GM23338 (cell line): Measurements from ENCODE around the gene GJA3. TPM values are rescaled to one million over a fixed set of nuclear protein-coding genes. Genes with fewer than 3 reads are reported as not detected.
A peak's percentile ranks its signal among the peaks of the same experiment; 100 is the strongest.

Experiments
- ATAC-seq: fragments of 200-7000 bp; cut with Tn5 transposase; 3 replicates; pipeline ENCODE4 v1.9.1; 2020
- DNase-seq: peaks from one replicate; pipeline ENCODE4 v3.0.0-alpha.2; 2015; ENCODE audit warnings: low spot score
- H2AFZ ChIP-seq: fragments of 200-600 bp; sonication (generic); 2 replicates; pipeline ENCODE4 v1.8.0; 2016; ENCODE audit warnings: antibody characterized with exemption, mild to moderate bottlenecking, moderate library complexity
- H3F3A ChIP-seq: fragments of 200-600 bp; sonication (generic); replicated peaks from 2 replicates; pipeline ENCODE4 v1.8.0; 2017; ENCODE audit warnings: antibody characterized with exemption, mixed run types, low read depth
- H3K27ac ChIP-seq: fragments of 200-600 bp; sonication (generic); 2 replicates; pipeline ENCODE4 v1.6.1; 2016; ENCODE audit warnings: low read depth
- H3K27me3 ChIP-seq: fragments of 200-600 bp; sonication (generic); 2 replicates; pipeline ENCODE4 v1.8.0; 2016; ENCODE audit warnings: mild to moderate bottlenecking, mixed run types, moderate library complexity; ENCODE audit not compliant: insufficient read depth
- H3K36me3 ChIP-seq: fragments of 200-600 bp; sonication (generic); 2 replicates; pipeline ENCODE4 v1.8.0; 2016; ENCODE audit warnings: mild to moderate bottlenecking; ENCODE audit not compliant: insufficient read depth
- H3K4me1 ChIP-seq: fragments of 200-600 bp; sonication (generic); 2 replicates; pipeline ENCODE4 v1.8.0; 2016; ENCODE audit warnings: mild to moderate bottlenecking, moderate library complexity; ENCODE audit not compliant: insufficient read depth
- H3K4me2 ChIP-seq: fragments of 200-600 bp; sonication (generic); 2 replicates; pipeline ENCODE4 v1.7.1; 2017; ENCODE audit warnings: mixed run types
- H3K4me3 ChIP-seq: fragments of 200-600 bp; sonication (generic); 2 replicates; pipeline ENCODE4 v1.6.1; 2016; ENCODE audit warnings: mixed run types
- H3K79me2 ChIP-seq: fragments of 200-600 bp; sonication (generic); replicated peaks from 2 replicates; pipeline ENCODE4 v1.8.0; 2017; ENCODE audit warnings: mild to moderate bottlenecking; ENCODE audit not compliant: insufficient read depth
- H3K9me2 ChIP-seq: fragments of 200-600 bp; sonication (generic); 2 replicates; pipeline ENCODE4 v1.8.0; 2017; ENCODE audit not compliant: insufficient read depth
- H4K20me1 ChIP-seq: fragments of 200-600 bp; sonication (generic); replicated peaks from 2 replicates; pipeline ENCODE4 v1.8.0; 2017; ENCODE audit warnings: mild to moderate bottlenecking; ENCODE audit not compliant: insufficient read depth
- H3K27ac Mint-ChIP-seq: 2 replicates; pipeline ENCODE4 v1.8.0; 2020; ENCODE audit warnings: inconsistent platforms, mild to moderate bottlenecking, moderate library complexity, mixed read lengths
- H3K27me3 Mint-ChIP-seq: 3 replicates; pipeline ENCODE4 v1.8.0; 2022; ENCODE audit warnings: low read depth, mild to moderate bottlenecking, moderate library complexity, mixed read lengths, inconsistent platforms; ENCODE audit not compliant: insufficient read depth, poor library complexity
- H3K36me3 Mint-ChIP-seq: 3 replicates; pipeline ENCODE4 v1.8.0; 2021; ENCODE audit warnings: low read depth, mild to moderate bottlenecking, inconsistent platforms, moderate library complexity, mixed read lengths
- H3K4me1 Mint-ChIP-seq: 3 replicates; pipeline ENCODE4 v1.8.0; 2020; ENCODE audit warnings: mild to moderate bottlenecking, inconsistent platforms, mixed read lengths
- H3K4me3 Mint-ChIP-seq: 3 replicates; pipeline ENCODE4 v1.8.0; 2021; ENCODE audit warnings: moderate library complexity, mild to moderate bottlenecking, inconsistent platforms, mixed read lengths
- H3K9me3 Mint-ChIP-seq: 3 replicates; pipeline ENCODE4 v1.8.0; 2020; ENCODE audit warnings: moderate library complexity, mild to moderate bottlenecking, inconsistent platforms, mixed read lengths
- CREB1 ChIP-seq: fragments of 250-450 bp; sonication (Bioruptor Pico); IDR thresholded peaks from 2 replicates; pipeline ENCODE4 v1.5.0; 2020; ENCODE audit warnings: low read depth, mild to moderate bottlenecking, moderate library complexity
- EZH2phosphoT487 ChIP-seq: fragments of 200-600 bp; sonication (generic); IDR thresholded peaks from one replicate; pipeline ENCODE4 v1.8.1; 2018; ENCODE audit warnings: antibody characterized with exemption; ENCODE audit not compliant: unreplicated experiment
- JUNB ChIP-seq: IDR thresholded peaks from one replicate; pipeline ENCODE4 v1.6.1; 2016; ENCODE audit warnings: antibody characterized with exemption; ENCODE audit not compliant: unreplicated experiment
- STAT1 ChIP-seq: IDR thresholded peaks from one replicate; pipeline ENCODE4 v1.6.1; 2016; ENCODE audit warnings: antibody characterized with exemption; ENCODE audit not compliant: unreplicated experiment
- ZNF331 ChIP-seq: fragments of 250-450 bp; sonication (Bioruptor Pico); IDR thresholded peaks from 2 replicates; pipeline ENCODE4 v1.5.0; 2020; ENCODE audit warnings: low read depth, mild to moderate bottlenecking, moderate library complexity
- polyA plus RNA-seq: library from polyadenylated mRNA; unstranded; fragments of >200 nt; fragmentation: Nextera tagmentation; extraction: Ambion mirVana; gene quantifications from 2 replicates; pipeline ENCODE4 v1.2.1, GENCODE V29; 2016
- total RNA-seq: library from RNA; depleted of rRNA; stranded (reverse); fragments of >200 nt; shearing (Covaris generic); gene quantifications from 2 replicates; pipeline ENCODE4 v1.2.3, GENCODE V29; 2014
- TF ChIP-seq, protein P1 (sequence below), 2 experiments: fragments of 200-600 bp in 1 of 2; sonication (generic) in 1 of 2; conservative IDR thresholded peaks; 2 replicates each; pipeline versions ENCODE4 v1.5.1 to v1.6.1; 2016 to 2017; ENCODE audit warnings: antibody characterized with exemption in 2 of 2, low read depth in 2 of 2, mild to moderate bottlenecking in 2 of 2, moderate library complexity in 1 of 2
- TF ChIP-seq, protein P2 (sequence below): IDR thresholded peaks from one replicate; pipeline ENCODE4 v1.6.1; 2018; ENCODE audit warnings: antibody characterized with exemption; ENCODE audit not compliant: unreplicated experiment
- TF ChIP-seq, protein P3 (sequence below): IDR thresholded peaks from 2 replicates; pipeline ENCODE4 v1.6.1; 2016; ENCODE audit warnings: antibody characterized with exemption
- TF ChIP-seq, protein P4 (sequence below): fragments of 250-450 bp; sonication (Bioruptor Pico); IDR thresholded peaks from 2 replicates; pipeline ENCODE4 v1.5.0; 2020; ENCODE audit warnings: mild to moderate bottlenecking, moderate library complexity

Gene GJA3
- total and polyA plus RNA-seq, 2 experiments from 2014 or later = 0.17 to 0.23 TPM

DNA sequence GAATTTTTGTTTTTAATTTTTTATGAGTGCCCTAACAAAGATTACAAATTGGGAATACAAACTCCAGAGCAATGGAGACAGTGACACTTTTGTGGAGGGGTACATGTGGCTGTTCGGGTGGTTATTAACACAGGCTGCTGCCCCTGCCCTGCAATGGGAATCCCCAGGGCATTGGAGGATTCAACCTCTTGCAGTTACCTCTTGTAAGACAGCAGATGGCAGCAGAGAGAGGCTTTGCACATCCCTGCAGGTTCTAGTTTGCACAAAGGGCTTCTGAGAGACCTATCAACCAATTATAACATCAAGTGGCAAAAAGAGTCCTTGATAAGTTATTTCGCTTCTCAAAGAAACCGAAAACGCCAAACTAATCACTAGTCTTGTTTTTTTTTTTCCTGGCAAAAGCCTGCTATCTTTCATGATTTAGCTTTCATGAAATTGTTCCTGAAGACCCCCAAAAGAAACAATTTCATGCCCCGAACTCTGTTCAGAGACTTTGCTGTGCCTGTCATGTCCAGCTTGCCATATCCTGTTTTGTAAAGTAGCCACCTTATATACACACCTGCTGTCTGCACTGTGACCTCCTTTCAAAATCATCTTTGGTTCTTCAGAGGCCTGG, 21.5 kb upstream of the GJA3 start:
- ATAC-seq = peak; percentile 85
- H3K9me3 Mint-ChIP-seq = no peaks in the 10 kb centered on the region; the same call in 2 of the 3 replicates
- H3K27me3 Mint-ChIP-seq = peaks cover 7% of the 10 kb centered on the region
- Histone ChIP-seq H3K4me2 (no peak overlapping the region), H3K36me3 (no peaks in the 10 kb centered on the region), H3K4me1 (no peaks in the 10 kb centered on the region), H3K4me3 (no peak overlapping the region), H3K79me2 (no peaks in the 10 kb centered on the region), H4K20me1 (0 out of 2 replicates have a peak, but pooled peaks cover 3% of the 10 kb centered on the region), H3K27me3 (peaks cover 16% of the 10 kb centered on the region), H3K9me2 (no peaks in the 10 kb centered on the region), H3K27ac (no peak overlapping the region), H2AFZ (no peak overlapping the region), H3F3A (no peaks in the 10 kb centered on the region)
- peaks cover 2% of the 10 kb centered on the region; the same call in 1 of the 3 replicates for H3K4me1 Mint-ChIP-seq
- TF ChIP-seq JUNB (no peak), EZH2phosphoT487 (no peak), STAT1 (no peak), CREB1 (CRISPR knock-in tag) (no peak), ZNF331 (CRISPR knock-in tag) (no peak)
- TF ChIP-seq, protein P1, sequence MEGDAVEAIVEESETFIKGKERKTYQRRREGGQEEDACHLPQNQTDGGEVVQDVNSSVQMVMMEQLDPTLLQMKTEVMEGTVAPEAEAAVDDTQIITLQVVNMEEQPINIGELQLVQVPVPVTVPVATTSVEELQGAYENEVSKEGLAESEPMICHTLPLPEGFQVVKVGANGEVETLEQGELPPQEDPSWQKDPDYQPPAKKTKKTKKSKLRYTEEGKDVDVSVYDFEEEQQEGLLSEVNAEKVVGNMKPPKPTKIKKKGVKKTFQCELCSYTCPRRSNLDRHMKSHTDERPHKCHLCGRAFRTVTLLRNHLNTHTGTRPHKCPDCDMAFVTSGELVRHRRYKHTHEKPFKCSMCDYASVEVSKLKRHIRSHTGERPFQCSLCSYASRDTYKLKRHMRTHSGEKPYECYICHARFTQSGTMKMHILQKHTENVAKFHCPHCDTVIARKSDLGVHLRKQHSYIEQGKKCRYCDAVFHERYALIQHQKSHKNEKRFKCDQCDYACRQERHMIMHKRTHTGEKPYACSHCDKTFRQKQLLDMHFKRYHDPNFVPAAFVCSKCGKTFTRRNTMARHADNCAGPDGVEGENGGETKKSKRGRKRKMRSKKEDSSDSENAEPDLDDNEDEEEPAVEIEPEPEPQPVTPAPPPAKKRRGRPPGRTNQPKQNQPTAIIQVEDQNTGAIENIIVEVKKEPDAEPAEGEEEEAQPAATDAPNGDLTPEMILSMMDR (conservative IDR thresholded peaks at IDR 0.05; ENCODE audit: low read depth in 2 of 2) = peak; percentile 77 to 85
- TF ChIP-seq, protein P2, sequence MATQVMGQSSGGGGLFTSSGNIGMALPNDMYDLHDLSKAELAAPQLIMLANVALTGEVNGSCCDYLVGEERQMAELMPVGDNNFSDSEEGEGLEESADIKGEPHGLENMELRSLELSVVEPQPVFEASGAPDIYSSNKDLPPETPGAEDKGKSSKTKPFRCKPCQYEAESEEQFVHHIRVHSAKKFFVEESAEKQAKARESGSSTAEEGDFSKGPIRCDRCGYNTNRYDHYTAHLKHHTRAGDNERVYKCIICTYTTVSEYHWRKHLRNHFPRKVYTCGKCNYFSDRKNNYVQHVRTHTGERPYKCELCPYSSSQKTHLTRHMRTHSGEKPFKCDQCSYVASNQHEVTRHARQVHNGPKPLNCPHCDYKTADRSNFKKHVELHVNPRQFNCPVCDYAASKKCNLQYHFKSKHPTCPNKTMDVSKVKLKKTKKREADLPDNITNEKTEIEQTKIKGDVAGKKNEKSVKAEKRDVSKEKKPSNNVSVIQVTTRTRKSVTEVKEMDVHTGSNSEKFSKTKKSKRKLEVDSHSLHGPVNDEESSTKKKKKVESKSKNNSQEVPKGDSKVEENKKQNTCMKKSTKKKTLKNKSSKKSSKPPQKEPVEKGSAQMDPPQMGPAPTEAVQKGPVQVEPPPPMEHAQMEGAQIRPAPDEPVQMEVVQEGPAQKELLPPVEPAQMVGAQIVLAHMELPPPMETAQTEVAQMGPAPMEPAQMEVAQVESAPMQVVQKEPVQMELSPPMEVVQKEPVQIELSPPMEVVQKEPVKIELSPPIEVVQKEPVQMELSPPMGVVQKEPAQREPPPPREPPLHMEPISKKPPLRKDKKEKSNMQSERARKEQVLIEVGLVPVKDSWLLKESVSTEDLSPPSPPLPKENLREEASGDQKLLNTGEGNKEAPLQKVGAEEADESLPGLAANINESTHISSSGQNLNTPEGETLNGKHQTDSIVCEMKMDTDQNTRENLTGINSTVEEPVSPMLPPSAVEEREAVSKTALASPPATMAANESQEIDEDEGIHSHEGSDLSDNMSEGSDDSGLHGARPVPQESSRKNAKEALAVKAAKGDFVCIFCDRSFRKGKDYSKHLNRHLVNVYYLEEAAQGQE = no peak
- TF ChIP-seq, protein P3, sequence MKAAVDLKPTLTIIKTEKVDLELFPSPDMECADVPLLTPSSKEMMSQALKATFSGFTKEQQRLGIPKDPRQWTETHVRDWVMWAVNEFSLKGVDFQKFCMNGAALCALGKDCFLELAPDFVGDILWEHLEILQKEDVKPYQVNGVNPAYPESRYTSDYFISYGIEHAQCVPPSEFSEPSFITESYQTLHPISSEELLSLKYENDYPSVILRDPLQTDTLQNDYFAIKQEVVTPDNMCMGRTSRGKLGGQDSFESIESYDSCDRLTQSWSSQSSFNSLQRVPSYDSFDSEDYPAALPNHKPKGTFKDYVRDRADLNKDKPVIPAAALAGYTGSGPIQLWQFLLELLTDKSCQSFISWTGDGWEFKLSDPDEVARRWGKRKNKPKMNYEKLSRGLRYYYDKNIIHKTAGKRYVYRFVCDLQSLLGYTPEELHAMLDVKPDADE = no peak
- TF ChIP-seq, protein P4, sequence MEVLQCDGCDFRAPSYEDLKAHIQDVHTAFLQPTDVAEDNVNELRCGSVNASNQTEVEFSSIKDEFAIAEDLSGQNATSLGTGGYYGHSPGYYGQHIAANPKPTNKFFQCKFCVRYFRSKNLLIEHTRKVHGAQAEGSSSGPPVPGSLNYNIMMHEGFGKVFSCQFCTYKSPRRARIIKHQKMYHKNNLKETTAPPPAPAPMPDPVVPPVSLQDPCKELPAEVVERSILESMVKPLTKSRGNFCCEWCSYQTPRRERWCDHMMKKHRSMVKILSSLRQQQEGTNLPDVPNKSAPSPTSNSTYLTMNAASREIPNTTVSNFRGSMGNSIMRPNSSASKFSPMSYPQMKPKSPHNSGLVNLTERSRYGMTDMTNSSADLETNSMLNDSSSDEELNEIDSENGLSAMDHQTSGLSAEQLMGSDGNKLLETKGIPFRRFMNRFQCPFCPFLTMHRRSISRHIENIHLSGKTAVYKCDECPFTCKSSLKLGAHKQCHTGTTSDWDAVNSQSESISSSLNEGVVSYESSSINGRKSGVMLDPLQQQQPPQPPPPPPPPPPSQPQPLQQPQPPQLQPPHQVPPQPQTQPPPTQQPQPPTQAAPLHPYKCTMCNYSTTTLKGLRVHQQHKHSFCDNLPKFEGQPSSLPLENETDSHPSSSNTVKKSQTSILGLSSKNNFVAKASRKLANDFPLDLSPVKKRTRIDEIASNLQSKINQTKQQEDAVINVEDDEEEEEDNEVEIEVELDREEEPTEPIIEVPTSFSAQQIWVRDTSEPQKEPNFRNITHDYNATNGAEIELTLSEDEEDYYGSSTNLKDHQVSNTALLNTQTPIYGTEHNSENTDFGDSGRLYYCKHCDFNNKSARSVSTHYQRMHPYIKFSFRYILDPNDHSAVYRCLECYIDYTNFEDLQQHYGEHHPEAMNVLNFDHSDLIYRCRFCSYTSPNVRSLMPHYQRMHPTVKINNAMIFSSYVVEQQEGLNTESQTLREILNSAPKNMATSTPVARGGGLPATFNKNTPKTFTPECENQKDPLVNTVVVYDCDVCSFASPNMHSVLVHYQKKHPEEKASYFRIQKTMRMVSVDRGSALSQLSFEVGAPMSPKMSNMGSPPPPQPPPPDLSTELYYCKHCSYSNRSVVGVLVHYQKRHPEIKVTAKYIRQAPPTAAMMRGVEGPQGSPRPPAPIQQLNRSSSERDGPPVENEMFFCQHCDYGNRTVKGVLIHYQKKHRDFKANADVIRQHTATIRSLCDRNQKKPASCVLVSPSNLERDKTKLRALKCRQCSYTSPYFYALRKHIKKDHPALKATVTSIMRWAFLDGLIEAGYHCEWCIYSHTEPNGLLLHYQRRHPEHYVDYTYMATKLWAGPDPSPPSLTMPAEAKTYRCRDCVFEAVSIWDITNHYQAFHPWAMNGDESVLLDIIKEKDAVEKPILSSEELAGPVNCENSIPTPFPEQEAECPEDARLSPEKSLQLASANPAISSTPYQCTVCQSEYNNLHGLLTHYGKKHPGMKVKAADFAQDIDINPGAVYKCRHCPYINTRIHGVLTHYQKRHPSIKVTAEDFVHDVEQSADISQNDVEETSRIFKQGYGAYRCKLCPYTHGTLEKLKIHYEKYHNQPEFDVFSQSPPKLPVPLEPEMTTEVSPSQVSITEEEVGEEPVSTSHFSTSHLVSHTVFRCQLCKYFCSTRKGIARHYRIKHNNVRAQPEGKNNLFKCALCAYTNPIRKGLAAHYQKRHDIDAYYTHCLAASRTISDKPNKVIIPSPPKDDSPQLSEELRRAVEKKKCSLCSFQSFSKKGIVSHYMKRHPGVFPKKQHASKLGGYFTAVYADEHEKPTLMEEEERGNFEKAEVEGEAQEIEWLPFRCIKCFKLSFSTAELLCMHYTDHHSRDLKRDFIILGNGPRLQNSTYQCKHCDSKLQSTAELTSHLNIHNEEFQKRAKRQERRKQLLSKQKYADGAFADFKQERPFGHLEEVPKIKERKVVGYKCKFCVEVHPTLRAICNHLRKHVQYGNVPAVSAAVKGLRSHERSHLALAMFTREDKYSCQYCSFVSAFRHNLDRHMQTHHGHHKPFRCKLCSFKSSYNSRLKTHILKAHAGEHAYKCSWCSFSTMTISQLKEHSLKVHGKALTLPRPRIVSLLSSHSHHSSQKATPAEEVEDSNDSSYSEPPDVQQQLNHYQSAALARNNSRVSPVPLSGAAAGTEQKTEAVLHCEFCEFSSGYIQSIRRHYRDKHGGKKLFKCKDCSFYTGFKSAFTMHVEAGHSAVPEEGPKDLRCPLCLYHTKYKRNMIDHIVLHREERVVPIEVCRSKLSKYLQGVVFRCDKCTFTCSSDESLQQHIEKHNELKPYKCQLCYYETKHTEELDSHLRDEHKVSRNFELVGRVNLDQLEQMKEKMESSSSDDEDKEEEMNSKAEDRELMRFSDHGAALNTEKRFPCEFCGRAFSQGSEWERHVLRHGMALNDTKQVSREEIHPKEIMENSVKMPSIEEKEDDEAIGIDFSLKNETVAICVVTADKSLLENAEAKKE = no peak
- H3K27ac Mint-ChIP-seq = no peak overlapping the region
- H3K4me3 Mint-ChIP-seq = no peak overlapping the region
- H3K36me3 Mint-ChIP-seq = no peaks in the 10 kb centered on the region
- DNase-seq = peak; percentile 79
